CD4-positive, alpha-beta T cell treated with Interleukin-12 subunit alpha and Interleukin-12 subunit beta, for 1 hour (primary cell): Measurements from ENCODE around the gene PDIA2.
A peak's percentile ranks its signal among the peaks of the same experiment; 100 is the strongest.
"Not testable (repeated sequence)": the region's sequence is repeated elsewhere in the genome, so short reads cannot be mapped to it uniquely, and the experiment has no call there.

Experiments used
- DNase-seq: peaks from one replicate; pipeline ENCODE4 v3.0.0-alpha.2; 2020

PDIA2 gene

GRCh38 chr16:301950-302349 lies 19.0 kb downstream of the PDIA2 start:
- DNase-seq = no peak

DNA sequence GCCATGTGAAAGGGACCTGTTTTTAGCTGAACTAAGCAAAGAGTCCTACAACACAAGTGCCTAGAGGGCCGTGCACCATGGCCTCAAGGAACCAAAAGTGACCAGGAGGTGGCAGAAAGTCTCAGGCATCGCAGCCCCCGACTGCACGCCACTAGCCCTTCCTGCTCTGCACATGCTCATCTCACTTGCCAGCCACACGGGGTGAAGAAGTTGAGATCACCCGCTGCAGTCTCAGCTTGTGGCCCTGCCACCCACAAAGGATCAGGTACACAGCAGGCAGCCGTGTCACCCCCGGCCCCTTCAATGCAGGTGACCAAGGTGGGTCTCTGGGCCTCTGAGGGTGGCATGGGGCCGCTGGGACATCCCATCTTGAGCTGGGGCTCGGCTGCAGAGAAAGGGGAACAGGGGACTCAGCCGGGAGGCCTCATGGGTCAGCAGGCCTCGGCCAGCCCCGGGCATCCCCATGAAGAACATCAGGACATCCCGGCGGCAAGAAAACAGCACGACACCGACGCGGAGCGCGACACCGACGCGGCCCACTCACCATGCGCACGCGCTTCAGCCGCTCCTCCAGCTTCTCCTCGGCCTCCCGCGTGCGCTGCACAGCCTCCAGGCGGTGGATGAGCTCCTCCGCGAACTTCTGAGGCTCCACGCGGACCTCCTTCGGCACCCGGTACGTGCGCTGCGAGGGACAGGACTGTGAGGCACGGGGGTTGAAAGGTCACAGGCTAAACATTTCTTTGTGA lies 21.0 kb downstream of the PDIA2 start:
- DNase-seq = no peak

DNA sequence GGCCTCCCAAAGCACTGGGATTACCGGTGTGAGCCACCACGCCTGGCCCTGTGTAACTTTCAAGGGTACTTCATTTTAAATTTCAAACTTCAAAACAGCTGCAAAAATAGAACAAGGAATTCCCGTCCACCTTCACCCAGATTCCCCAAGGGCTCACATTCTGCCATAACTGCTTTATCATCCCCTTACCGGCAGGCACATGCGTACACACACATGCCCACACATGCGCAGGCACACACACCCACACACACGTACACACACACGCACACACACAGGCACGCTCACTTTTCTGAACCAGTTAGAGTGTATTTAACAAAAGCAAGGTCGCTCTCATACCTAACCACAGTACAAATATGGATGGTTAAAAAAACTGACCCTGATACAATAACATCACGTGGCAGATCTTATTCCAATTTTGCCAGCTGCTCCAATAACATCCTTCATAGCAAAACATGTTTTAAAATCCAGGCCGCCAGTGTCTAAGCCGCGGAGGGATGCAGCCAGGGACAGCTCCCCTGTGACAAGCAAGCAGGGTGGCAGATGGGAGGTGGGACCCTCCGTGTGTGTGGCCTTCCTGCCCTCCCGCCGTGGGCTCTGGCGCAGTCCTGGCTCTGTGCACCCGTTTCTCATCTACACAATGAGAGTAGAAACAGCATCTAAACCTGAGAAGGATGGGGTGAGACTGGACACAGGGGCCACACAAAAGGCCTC lies 23.1 kb downstream of the PDIA2 start:
- no peak for DNase-seq

GRCh38 chr16:306911-307370 lies 24.0 kb downstream of the PDIA2 start:
- DNase-seq = no peak

DNA sequence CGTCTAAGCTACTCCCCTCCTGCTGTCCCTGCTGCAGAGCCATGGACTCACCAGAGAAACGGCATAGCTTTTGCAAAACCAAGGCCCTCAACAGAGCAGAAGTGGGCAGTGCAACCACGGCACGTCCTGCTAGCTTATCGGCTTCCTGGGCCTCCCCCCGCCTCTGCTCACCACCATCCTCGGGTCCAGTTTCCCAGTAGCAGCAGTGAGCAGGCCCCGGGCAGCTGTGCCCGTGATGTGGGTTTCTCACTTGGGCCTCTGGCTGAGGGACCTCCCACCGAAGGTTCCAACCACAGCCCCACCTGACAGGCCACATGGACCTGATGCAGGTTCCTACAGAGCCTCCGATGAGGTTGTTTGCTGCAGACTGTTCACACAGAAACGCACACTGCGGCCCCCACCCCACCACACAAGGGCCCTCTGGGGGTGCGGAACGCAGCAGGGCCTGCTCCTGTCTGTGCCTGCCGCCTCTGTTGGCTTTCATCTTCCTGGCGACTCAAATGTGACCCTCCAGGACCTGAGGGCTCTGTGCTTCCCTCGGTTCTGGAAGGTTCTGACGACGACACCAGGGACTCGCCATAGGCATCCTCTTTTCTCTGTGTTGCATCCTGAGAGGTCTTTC lies 24.8 kb downstream of the PDIA2 start:
- DNase-seq = no peak

- no peak for DNase-seq
These were observed 26.5 kb downstream of the PDIA2 start for GRCh38 chr16:309476-309875.

DNA sequence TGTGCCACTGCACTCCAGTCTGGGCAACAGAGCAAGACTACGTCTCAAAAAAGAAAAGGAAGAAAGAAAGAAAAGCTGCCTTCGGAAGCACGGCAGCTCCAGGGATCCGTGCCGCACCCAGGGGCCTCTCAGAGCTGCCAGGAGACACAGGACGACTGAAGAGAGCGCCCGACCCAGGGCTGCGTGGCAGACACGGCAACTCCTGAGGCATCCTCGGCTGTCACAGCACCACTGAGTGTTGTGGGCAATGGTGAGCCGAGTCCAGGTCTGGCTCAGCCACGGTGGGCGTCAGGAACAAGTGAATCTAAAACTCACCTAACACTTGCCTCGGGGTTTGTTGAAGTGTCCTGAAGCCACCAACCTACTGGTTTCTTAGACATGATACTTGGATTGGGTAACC lies 28.8 kb downstream of the PDIA2 start:
- no peak for DNase-seq

DNA sequence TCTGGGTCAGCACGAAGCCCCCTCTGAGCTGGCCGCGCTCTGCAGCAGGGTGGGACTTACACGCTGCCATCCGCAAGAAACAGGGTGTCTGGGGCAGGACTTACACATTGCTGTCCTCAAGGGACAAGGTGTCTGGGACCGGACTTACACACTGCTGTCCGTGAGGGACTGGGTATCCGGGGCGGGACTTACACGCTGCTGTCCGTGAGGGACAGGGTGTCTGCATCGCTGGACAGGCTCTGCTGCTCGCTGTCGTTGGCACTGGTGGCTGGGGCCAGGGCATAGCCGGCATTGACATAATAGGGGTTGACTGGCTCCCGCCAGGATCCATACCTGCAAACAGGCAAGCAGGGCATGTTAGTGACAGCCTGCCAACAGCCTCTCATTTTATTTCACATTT lies 31.4 kb downstream of the PDIA2 start:
- DNase-seq = no peak

DNA sequence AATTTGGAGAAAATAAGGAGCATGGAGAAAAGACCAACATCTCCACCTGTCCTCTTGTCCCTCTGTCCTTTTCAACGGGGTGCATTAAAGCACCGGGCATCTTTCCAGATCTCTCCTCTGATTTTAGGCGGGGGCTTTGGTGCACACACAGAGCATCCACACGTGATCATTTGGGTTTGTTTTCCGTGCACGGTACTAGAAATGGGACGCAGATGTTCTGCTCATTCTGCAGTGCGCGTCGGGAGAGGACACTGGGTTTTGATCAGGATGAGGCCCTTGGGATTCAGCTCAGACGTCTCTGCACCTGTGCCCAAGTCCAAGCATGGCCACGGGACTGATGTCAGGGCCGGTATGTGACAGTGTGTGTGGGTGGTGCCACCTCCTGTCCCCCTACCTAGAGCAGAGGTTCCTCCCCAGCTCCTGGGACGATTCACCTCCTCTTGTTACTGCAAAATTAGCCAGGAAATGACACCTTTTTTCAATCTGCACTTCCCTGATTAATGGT lies 31.9 kb downstream of the PDIA2 start:
- DNase-seq = no peak

DNA sequence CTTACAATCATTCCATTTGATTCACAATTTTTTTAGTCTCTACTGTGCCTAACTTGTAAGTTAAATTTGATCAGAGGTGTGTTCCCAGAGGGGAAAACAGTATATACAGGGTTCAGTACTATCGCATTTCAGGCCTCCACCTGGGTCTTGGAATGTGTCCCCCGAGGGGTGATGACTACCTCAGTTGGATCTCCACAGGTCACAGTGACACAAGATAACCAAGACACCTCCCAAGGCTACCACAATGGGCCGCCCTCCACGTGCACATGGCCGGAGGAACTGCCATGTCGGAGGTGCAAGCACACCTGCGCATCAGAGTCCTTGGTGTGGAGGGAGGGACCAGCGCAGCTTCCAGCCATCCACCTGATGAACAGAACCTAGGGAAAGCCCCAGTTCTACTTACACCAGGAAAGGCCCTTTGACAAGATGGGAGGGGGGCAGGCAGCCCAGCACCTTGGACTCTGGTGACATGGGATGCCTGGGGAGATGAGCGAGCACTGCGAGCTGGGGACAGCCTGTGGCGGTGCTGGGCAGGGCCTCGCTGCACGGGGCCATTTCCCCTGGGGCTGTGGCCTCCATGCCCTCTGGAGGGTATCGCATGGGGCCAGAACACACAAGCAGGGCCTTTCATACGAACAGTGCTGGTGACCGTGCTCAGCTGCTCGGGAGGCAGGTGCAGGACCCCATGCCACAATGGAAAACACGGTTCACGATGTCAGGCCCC lies 33.9 kb downstream of the PDIA2 start:
- DNase-seq = no peak

- no peak for DNase-seq
These were observed 34.6 kb downstream of the PDIA2 start for GRCh38 chr16:317583-317982.

DNA sequence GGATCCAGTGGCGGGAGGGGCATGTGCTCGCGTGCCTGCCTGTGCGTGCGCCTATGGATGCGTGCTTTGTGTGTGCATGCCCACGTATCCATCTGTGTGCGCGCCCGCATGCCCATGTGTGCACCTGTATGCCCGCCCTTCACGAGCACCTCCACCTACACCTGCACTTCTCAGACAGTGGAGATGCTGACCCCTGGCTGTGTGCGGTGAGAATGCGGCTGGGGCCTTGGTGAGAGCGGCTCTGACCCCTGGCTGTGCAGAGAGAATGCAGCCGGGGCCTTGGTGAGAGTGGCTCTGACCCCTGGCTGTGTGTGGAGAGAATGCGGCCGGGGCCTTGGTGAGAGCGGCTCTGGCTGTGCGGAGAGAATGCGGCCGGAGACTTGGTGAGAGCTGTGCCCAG lies 35.7 kb downstream of the PDIA2 start:
- no peak for DNase-seq

- DNase-seq = no peak
These were observed 37.2 kb downstream of the PDIA2 start for GRCh38 chr16:320206-320605.

DNA sequence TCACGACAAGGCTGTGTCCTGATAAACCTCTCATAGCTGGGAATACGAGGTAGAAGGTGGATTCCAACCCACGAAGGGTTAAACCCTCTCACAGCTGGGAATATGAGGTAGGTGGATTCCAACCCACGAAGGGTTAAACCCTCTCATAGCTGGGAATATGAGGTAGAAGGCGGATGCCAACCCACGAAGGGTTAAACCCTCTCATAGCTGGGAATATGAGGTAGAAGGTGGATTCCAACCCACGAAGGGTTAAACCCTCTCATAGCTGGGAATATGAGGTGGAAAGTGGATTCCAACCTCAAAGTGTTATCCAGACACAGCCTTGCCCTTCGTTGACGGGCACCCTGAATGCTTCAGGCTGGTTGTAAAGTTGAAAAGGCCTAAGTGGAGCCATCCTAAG lies 38.6 kb downstream of the PDIA2 start:
- DNase-seq = no peak

GRCh38 chr16:322476-323143 lies 39.6 kb downstream of the PDIA2 start:
- DNase-seq = no peak

DNA sequence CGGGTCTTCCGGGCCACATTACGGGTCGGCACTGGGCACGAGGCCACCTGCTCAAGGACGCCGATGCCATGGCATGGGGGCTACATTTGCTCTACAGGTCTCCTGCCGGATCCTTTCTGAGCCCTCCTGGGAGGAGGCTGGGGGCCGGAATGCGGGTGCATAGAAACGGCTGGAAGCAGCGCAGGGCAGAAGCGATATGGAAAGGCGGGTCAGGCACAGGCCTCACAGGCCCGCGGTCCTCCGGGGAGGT lies 41.2 kb downstream of the PDIA2 start:
- no peak for DNase-seq

- DNase-seq = peak; percentile 81
These were observed 41.7 kb downstream of the PDIA2 start for GRCh38 chr16:324451-325334.

DNA sequence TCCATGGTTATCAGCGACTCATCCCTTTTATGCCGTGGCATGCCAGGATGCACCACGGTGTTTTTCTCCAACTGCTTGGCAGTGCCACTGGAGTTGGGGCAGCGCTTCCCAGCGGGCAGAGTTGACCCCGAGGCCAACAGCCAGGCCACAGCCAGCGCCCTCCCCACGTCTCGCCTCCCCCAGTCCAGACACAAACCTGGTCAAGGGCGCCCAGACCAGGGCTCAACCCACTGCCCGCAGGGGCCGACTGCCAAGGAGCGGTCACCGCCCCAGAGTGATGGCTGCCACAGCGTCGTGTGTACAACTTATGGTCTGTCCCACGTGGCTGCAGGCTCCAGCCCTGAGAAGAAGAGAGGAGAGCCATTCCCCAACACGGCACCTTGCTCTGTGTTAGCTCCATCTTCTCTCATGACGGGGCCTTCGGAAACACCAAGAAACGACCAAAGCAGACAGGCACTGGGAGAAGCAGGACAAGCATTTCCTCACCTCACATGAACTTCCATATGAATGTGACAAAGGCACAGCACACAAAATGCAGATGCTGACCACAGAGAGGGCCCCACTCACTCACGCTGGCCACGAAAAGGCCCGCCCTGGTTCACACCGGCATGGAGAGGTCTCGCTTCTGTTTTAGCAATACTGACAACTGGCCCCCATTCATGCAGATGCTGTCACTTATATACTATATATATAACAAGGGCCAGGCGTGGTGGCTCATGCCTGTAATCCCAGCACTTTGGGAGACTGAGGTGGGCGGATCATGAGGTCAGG lies 42.6 kb downstream of the PDIA2 start:
- no peak for DNase-seq

DNA sequence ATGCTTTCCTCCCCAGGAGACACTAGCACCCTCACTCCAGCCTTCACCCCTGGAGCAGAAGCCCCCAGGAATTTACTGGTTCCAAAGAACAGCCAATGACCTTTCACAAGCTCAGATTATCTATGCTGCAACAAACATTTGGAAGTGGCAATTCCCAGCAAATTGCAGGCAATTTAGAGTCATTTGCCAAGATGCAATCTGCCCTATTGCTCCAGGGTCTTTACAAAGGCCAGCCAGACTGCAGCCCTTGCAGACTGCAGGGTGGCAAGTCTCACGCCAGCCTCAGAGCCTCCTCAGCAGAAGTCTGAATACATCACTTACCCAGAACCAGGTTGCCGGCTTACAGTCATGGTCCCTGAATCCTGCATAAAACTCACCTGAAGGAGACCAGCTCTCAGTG lies 47.8 kb downstream of the PDIA2 start:
- DNase-seq = no peak

GRCh38 chr16:331181-331814 lies 48.3 kb downstream of the PDIA2 start:
- DNase-seq = not testable (repeated sequence)
